Adipocyte (in vitro differentiated cells): Measurements from ENCODE around the gene OR6C68.

Source experiments
- DNase-seq: peaks from one replicate; pipeline ENCODE4 v3.0.0-alpha.2; 2015; ENCODE audit warnings: low read depth
- H3K27me3 ChIP-seq: replicated peaks from 2 replicates; pipeline ENCODE4 v1.7.0; 2013; ENCODE audit warnings: mild to moderate bottlenecking, low read length, moderate library complexity; ENCODE audit not compliant: control insufficient read depth, insufficient read depth
- H3K36me3 ChIP-seq: 2 replicates; pipeline ENCODE4 v1.7.0; 2013; ENCODE audit warnings: low read length, mild to moderate bottlenecking, moderate library complexity; ENCODE audit not compliant: control insufficient read depth, insufficient read depth, severe bottlenecking
- H3K4me1 ChIP-seq: 2 replicates; pipeline ENCODE4 v1.7.0; 2013; ENCODE audit warnings: mild to moderate bottlenecking, low read length, moderate library complexity; ENCODE audit not compliant: control insufficient read depth, insufficient read depth
- H3K4me3 ChIP-seq: 2 replicates; pipeline ENCODE4 v1.7.0; 2013; ENCODE audit warnings: mild to moderate bottlenecking, low read length, moderate library complexity
- H3K9ac ChIP-seq: 2 replicates; pipeline ENCODE4 v1.7.0; 2013; ENCODE audit warnings: mild to moderate bottlenecking, low read length, moderate library complexity
- H3K9me3 ChIP-seq: 2 replicates; pipeline ENCODE4 v1.7.0; 2013; ENCODE audit warnings: mild to moderate bottlenecking, low read length, moderate library complexity; ENCODE audit not compliant: control insufficient read depth

OR6C68 gene

GRCh38 chr12:55495490-55495889 lies 3.3 kb downstream of the OR6C68 start:
- no peaks in the 10 kb centered on the region for H3K36me3 ChIP-seq
- H3K4me3 ChIP-seq, result no peak overlapping the region
- DNase-seq, result no peak
- H3K4me1 ChIP-seq, result no peaks in the 10 kb centered on the region
- H3K9me3 ChIP-seq, result no peaks in the 10 kb centered on the region
- H3K9ac ChIP-seq, result no peak overlapping the region
- no peaks in the 10 kb centered on the region for H3K27me3 ChIP-seq

GRCh38 chr12:55499231-55499630 lies 7.1 kb downstream of the OR6C68 start:
- H3K27me3 ChIP-seq, result no peaks in the 10 kb centered on the region
- no peaks in the 10 kb centered on the region for H3K36me3 ChIP-seq
- H3K4me3 ChIP-seq, result no peak overlapping the region
- DNase-seq, result no peak
- H3K4me1 ChIP-seq, result no peaks in the 10 kb centered on the region
- H3K9ac ChIP-seq, result no peak overlapping the region
- H3K9me3 ChIP-seq, result no peaks in the 10 kb centered on the region

GRCh38 chr12:55499810-55500252 lies 7.7 kb downstream of the OR6C68 start:
- H3K4me1 ChIP-seq, result no peaks in the 10 kb centered on the region
- DNase-seq, result no peak
- no peaks in the 10 kb centered on the region for H3K36me3 ChIP-seq
- no peak overlapping the region for H3K9ac ChIP-seq
- H3K4me3 ChIP-seq, result no peak overlapping the region
- no peaks in the 10 kb centered on the region for H3K9me3 ChIP-seq
- no peaks in the 10 kb centered on the region for H3K27me3 ChIP-seq

GRCh38 chr12:55501601-55502000 lies 9.4 kb downstream of the OR6C68 start:
- Histone ChIP-seq H3K27me3 (no peaks in the 10 kb centered on the region), H3K36me3 (no peaks in the 10 kb centered on the region), H3K9me3 (no peaks in the 10 kb centered on the region), H3K4me1 (no peaks in the 10 kb centered on the region), H3K4me3 (no peak overlapping the region), H3K9ac (no peak overlapping the region)
- no peak for DNase-seq

GRCh38 chr12:55515696-55516095 lies 23.5 kb downstream of the OR6C68 start:
- no peak overlapping the region for H3K4me3 ChIP-seq
- no peaks in the 10 kb centered on the region for H3K9me3 ChIP-seq
- DNase-seq, result no peak
- no peaks in the 10 kb centered on the region for H3K4me1 ChIP-seq
- no peak overlapping the region for H3K9ac ChIP-seq
- H3K27me3 ChIP-seq, result no peaks in the 10 kb centered on the region
- no peaks in the 10 kb centered on the region for H3K36me3 ChIP-seq

GRCh38 chr12:55516391-55516790 lies 24.2 kb downstream of the OR6C68 start:
- Histone ChIP-seq H3K4me3 (no peak overlapping the region), H3K36me3 (no peaks in the 10 kb centered on the region), H3K27me3 (no peaks in the 10 kb centered on the region), H3K9me3 (no peaks in the 10 kb centered on the region), H3K4me1 (no peaks in the 10 kb centered on the region), H3K9ac (no peak overlapping the region)
- DNase-seq, result no peak
